GM18868 (cell line): ENCODE results near the gene NPHP4.

Source experiments
- ATAC-seq: cut with Tn5 transposase; IDR thresholded peaks from one replicate; pipeline ENCODE4 v1.9.1; 2021; ENCODE audit warnings: mild to moderate bottlenecking, moderate library complexity; ENCODE audit not compliant: unreplicated experiment

NPHP4 gene

DNA sequence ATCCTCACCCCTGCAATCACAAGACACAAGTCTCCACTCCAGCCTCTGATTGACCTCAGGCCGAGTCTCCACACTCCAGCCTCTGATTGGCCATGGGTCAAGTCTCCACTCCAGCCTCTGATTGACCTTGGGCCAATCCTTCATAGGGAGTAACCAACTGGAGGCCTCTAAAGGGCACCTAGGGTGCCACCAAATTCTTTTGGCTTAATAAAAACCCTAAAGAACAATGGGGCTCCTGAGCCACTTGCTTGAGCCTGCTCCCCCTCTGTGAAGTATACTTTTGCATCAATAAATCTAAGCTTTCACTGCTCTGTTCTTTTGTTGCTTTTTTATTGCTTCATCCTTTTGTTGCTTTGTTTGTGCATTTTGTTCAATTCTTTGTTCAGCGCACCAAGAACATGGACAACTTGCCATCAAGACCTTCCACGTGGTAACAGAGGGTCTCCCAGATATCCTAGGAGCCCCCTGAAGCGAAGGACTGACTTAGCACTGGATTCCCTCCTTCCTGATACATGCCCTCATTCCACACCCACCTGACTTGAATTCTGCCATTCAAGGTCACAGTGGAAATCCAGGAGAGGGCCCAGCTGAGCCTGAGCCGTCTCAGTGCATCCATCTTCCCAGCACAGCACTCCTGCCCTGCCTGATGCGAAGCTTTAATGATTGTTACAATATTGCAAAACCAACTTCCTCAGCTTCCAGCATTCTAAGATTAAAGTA, 152.9 kb downstream of the NPHP4 start:
- ATAC-seq = no peak

DNA sequence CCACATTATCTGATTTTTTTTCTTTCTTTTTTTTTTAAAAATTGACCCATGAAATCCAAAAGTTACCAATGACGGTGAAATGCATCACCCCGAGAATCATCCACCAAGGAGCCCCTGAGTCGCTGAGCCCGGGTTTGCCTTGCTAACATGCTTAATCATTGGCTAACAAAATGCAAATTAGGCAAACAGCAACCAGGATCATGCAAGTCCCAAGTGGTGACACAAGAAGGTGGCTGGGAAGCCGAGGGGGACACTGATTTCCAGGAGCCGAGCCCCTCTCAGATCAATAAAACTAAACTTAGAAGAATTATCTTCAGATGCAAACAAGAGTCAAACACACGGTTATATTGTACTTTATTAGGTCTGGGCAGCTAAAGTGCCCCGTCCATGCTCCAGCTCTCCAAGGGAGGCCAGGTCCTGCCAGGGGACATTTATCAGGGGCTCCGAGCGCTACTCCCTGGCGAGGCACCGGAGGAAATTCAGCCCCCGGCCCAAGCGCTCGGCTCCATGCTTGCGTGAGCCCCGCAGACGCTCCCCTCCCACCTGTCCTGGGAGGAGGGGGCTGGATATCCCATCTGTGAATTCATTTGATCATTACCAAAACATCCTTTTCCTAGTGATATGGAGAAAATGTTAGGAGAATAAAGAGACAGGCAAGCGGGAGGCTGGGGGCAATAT, 154.1 kb downstream of the NPHP4 start:
- ATAC-seq = no peak

DNA sequence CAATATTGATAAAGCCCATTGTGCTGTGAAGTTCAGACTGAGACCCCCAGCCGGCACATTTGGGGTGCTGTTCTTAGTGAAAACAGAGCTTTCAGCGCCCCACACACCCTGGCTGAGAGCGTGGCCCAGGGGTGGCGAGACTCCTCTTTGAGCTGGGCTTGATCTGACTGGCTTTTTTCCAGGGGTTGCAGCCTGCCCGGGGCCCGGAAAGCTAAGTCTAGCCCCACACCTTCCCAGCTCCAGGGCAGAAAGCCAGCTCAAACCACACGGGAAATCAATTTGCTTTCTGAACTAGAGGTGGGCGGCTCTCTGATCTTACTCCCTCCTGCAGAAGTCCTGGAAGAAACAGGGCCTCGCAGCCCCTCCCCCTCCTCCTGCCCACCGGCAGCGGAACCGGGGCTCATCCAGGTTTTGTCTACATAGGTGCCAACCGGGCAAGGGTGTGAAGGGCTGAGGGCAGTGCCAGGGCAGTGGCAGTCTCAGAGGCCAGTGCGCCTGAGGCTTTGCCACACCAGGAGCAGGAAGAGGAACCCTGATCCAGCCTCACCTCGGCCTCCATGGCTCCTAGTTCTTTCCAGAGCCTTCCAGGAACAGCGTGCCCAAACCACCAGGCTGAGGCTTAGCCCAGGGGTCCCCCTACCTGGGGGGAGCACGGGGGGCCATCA, 155.3 kb downstream of the NPHP4 start:
- ATAC-seq = no peak

DNA sequence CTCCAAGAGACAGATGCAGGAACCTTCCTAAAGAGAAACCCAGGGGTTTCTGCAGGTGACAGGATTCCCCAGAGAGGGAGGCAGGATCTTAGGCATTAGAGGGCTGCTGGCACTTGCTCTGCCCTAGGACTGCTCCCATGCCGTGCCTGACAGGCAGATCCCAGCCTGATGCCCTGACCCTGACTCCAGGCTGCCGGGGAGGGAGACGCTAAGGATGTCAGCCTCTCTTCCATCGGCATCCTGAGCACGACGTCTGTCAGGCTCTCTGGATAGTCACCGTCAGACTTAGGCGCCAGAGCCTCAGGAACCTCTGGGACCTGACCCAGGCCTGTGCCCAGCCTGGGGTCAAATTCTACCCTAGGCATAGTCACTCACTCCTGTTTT, 157.1 kb downstream of the NPHP4 start:
- no peak for ATAC-seq

DNA sequence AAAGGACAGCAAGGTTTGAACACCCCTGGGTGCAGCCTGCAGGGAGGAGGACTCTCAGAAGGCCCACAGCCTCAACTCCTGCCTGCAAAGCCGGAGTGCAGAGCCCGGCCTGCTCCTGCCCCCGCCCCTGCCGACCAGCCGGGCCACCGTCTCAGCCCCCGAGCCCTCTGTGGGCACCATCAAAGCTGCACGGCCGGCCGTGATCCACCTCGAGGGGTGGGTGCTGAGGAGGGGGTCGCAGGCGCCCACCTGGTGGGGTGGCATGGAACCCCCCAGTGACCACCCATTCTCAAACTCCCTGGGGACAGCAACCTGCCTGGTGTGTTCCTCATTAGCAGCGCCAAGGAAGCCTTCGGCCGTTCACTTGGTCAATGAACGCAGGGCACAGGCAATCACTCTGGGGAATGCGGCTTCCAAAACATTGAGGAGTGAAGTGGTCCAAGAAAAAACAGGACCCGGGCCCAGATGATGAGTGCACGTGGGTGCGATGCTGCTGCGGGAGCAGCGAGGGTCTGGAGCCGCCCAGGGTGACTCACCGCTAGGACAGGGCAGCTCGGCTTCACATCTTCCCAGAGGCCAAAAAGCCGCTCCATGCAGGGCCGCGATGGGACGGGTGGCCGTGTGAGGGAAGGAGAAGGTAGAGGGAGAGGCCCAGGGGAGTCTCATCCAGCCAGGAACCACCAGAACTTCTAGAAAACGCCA, 157.6 kb downstream of the NPHP4 start:
- ATAC-seq = no peak

DNA sequence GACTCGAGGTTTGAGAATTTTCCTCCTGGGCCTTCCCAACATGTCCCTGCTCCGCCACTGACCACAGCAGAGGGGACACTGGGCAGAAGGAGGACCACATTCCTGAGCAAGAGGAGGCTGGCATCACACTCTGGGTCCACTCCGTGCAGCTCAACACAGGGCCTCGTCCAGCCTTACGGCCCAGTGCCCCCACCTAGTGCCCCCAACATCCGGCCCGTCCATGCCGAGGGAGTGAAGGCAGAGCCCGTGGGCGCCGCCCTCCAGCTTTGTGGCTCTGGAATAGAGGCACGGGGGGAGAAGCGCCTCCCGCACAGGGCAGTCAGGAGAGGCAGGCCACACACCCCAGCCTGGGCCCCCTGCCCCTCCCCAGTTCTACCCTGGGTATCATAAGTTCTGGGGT, 158.3 kb downstream of the NPHP4 start:
- ATAC-seq = no peak

DNA sequence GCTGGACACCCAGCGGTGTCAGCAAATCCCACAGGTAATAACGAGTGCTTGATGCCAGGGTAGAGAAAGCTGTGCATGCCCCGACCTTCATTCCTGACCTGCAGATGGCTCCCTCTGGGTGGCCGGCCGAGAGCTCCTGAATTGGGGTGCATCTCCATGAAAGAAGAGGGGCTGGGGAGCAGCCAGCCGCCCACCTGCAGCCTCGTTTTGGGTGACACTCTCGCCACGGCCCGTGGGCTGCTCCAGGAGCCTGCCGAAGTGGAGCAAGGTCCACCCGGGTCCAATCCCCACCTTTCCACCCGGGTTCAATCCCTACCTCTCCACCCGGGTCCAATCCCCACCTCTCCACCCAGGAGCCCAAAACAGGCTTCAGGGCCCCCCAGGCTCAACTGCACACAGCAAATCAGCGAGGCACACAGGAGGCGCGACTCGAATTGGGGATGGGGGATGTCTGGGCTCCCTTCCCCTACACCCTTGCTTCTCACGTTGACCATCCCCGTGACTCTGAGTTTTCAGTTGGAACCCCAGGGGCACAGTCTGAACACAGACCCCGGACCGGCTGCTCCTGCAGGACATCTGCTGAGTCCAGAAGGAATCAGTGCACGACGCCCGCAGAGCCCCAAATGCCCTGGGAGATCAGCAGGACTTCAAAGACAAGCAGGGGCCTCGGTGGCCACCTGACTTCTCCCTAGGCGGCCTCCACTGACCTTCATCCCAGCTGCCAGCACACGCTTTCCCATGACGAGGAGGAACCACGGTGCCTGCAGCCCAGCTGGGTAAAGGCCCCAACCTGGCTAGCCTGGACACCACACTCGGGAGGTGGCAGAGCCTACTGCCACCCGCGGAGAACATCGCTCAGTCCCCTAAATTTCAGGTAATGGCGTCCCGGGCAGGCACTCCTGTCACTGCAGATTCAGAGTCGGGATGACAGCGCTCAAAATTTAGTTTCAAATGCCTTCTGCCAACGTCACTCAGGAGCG, 159.0 kb downstream of the NPHP4 start:
- ATAC-seq = no peak

DNA sequence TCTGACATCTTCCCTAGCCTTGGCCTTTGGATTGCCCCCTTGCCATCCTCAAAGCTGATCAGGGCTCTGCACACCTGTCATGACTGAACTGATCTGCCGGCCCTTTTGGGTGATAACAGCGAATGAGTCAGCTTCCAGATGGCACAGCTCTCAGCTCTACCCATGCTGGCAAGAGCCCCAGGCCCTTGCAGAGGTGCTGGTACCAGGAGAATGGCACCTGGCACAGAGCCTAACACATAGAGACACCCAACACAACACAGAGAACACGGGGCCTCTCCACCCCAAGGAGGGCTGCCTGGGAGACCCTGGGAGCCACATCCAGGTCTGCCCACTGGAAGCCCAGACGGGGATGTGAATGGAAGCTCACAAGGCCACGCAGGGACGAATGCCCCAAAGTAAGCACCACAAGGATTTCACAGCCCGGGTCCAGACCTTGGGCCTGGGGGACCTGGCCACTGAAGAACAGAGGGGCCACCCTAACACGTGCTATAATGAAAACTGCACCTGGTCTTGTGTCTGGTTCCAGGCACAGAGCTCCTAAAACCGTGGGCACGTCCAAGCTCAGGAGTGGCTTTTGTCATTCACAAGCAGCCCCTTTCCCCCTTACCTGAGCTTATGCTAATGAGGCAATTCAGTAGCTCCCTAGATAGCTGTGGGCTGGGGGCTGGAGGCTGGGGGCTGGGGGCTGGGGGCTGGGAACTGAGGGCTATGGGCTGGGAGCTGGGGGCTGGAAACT, 160.5 kb downstream of the NPHP4 start:
- no peak for ATAC-seq

DNA sequence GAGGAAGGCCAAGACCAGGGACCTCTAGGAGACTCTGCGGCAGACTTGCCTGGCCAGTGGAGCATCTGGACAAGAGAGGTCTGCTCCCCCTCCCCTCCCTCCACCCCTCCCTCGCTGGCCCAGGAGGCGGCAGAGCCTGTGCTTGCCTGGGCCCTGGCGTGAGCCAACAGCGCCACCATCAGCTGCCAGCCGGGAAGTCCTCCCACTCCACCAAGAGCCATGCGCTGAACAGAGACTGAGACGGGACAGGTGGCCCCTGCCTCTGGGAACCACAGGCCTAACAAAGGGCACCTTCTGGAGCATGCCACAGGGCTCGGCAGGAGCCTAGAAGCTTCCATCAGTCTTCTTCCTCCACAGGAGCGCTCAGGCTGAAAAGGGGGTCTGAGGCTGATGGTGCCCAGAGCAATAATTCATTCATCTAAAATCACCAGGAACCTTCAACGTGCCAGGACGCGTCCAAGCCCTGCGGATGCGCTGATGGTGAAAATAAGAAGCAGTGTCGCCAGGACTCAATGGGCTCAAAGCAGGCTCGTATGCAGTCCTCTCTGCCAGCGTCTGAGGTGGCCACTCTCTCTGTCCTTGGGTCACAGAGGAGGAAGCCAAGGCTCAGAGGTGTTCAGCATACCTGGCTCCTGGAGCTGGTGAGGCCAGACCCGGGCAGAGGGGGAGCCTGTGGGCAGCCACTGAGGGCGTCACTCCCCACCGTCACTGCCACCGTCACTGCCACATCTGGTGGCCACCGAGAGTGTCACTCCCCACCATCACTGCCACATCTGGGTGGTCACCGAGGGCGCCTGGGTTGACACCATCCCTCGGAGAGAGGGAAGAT, 161.2 kb downstream of the NPHP4 start:
- no peak for ATAC-seq

DNA sequence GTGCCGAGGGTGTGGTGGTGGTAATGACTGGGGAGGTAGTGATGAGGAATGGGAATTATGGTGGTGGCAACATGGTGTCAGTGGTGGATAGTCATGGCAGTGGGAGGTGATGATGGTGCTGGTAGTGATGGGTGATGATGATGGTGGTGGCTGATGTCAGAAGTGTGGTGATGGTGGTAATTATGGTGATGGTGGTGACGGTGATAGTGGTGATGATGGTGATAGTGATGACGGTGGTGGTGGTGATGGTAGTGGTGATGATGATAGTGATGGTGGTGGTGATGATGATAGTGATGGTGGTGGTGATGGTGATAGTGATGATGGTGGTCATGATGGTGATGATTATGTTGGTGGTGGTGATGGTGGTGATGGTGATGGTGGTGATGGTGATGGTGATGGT, 162.8 kb downstream of the NPHP4 start:
- ATAC-seq = no peak

DNA sequence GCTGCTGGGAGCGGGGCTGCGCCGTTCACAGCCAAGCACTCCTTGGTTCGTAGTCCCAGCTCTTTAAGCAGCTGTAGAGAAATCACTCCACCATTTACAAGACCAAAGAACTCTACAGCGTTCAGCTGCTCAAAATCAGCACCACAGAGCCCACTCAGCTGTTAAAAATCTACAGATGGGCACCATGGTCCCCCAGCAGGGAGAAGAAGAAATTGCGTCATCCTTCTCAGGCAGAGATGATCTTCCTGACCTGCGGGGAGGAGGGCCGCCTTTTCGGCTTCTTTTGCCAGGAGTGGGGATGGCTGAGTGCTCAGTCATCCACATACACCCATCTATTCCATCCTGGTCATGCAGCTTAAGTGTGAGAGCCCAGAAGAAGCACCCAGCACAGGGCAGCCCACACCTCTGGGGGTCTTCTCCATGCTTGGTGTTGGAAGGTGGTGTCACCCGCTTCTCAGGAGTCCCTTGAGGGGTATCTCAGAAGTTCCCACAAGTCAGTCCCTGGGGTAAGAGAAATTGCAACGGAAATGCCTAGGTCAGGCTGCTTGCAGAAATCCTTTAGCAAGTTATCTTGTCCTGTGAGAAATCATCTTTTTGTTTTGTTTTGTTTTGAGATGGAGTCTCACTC, 163.8 kb downstream of the NPHP4 start:
- no peak for ATAC-seq

DNA sequence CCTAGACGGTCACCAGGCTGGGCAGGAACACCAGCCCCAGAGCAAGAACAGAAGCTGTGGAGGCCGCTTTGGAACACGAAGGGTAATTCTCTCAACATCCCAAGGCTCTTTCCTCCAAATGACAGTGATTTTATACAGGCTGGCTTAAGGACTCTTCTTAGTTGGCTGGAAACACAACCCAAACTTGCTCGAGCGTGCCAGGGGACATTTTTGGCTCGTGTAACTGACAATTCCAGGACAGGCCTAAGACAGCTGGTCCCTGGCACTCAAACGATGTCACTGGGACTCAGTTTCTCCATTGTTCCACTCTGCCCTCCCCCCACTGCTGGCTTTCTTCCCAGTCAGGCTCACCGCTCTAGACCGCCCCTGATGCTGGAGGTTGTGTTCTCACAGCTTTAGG, 164.7 kb downstream of the NPHP4 start:
- ATAC-seq = no peak

DNA sequence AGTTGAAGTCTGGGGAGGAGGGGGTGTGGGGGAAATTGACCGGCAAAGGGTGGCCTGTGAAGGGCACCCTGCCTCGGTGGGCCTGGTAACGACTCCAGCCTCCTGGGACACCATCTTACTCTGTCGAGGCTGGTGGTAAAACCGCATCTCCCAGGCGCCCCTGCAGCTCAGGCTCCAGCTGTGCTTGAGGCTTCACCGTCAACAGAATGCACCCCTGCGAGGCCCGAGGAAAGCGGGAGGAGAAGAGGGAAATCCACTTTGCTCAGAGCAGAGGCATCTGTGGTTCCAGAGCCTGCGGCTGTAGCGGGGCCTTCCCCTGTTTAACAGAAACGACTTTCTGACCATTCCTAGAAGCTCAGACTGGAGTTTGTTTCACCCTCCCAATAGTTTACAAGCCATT, 165.6 kb downstream of the NPHP4 start:
- ATAC-seq = no peak

DNA sequence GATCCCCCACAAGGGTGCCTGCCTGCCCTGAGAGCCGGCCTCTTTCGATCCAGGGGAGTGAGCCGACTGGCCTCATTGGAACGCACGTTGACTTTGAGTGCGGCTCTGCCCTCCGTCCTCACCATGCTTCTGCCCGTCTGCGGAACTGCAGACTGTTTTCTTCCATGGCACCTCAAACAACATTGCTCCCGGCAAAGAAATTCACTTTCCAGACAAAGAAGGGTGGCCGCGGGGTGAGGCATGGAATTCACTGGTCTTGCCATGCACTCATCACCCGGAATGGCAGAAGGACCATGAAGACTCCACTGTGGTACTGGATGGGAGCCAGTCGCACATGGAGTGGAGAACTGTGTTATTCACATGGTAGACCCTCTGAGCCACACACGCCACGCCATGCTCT, 169.5 kb downstream of the NPHP4 start:
- no peak for ATAC-seq

DNA sequence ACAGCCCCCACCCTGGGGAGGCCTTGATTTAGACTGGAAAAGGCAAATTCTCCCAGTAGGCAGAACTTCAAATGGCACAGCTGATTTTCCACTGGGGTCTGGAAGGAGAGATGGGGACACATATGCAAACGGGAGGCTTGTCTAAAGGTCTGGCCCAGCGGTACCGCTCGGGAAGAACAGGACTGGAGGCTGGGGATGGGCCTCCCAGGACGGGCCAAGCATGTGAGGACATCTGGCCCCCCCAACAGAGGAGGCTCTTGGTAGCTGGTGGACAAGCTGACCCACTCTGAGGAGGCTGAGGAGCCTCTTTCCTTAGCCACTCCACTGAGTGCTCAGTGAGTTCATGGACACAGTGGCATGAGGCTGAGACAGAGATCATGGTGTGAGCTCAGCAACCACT, 170.0 kb downstream of the NPHP4 start:
- no peak for ATAC-seq

DNA sequence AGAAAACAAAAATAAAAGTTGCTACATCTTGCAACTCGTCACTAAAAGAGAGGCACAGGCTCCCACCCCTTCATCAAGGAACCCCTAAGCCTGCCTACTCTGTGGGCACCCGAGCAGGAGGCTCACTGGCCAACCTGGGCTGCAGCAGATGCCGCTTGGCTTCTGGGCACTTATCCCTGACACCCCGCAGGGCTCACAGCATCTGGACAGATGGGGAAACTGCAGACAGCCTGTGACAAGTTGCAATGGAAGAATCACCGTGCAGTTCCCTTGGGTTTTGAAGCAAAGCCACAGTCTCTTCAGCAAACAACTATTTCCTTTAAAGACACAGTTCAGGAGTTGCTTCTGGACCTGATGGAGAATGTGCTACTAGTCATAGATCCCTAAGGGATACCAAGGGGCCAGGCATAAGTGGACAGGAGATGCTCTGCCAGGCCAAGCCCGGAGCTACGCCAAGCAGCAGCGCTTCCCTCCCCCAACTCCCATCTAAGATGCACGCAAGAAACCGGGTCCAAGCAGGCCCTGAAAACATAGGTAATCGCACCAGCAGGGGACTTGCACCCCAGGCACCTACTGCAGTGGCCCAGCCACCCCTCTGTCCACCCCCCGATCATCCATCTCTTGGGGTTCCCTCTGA, 170.6 kb downstream of the NPHP4 start:
- ATAC-seq = no peak

DNA sequence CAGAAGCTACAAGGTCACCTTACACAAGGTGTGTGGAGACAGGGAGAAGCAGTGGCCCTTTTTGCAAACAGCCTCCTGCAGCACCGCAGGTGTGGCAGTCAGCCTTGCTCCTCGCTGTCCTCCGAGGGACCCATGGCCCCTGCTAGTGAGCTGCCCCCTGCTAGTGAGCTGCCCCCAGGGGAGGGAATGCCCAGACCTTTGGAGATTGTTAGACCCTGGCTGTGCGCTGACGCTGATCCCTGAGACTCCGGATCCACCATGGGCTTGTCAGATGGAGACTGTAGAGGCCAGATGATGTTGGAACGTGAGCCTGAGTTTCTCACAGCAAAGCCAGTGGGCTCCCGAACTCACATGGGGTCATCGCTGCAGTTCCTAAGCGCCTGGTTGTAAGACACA, 172.2 kb downstream of the NPHP4 start:
- no peak for ATAC-seq

DNA sequence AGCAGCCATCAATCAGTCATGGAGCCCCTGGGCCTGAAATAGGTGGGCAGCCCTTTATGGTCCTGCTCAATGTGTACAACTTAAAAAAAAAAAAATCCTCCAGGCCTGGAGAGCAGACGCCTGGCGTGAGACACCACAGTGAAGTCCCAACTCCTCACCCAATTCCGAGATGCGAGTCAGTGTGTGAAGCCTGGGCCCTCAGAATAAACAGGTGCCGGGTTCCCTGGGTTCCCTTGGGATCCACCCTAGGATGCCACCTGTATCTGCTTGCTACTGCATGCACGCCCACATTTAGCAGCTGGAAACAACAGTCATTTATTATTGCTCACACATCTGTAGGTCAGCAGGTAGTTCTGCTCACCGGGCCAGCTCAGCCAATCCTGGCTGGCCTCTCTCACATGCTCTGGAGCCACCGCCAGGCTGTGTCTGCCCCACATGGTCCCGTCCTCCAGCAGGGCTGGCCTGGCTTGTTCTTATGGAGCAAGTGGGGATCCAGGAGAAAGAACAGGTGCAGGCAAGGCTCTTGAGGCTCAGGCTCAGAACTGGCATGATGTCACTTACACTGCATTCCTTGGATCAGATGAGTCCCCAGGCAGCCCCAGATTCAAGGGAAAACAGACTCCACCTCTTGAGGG, 172.7 kb downstream of the NPHP4 start:
- ATAC-seq = no peak
